K562 (cell line): ENCODE data around the gene CCND3. TPM values are rescaled to one million over a fixed set of nuclear protein-coding genes. Genes with fewer than 3 reads are reported as not detected.

Experiments used
- CSDE1 ChIP-seq, 2 experiments: fragments of 450-650 bp; IDR thresholded peaks; 2 replicates each; pipeline ENCODE4 v1.6.1; 2016; ENCODE audit warnings: mild to moderate bottlenecking in 1 of 2
- E2F8 ChIP-seq: fragments of 450-650 bp; IDR thresholded peaks from 2 replicates; pipeline ENCODE4 v1.7.1; 2018; ENCODE audit warnings: mild to moderate bottlenecking, low read depth; ENCODE audit not compliant: partially characterized antibody
- ELF1 ChIP-seq: fragments of 200-800 bp; sonication (Bioruptor generic); IDR thresholded peaks from 2 replicates; pipeline ENCODE4 v1.6.1; 2016; ENCODE audit warnings: missing genetic modification characterization, missing compliant biosample characterization
- EWSR1 ChIP-seq: fragments of 450-650 bp; IDR thresholded peaks from 2 replicates; pipeline ENCODE4 v1.6.1; 2018; ENCODE audit warnings: borderline replicate concordance, mild to moderate bottlenecking, low read depth, moderate library complexity; ENCODE audit not compliant: partially characterized antibody
- HNRNPLL ChIP-seq: fragments of 200-400 bp; formaldehyde crosslinking; IDR thresholded peaks from 2 replicates; pipeline ENCODE4 v1.6.1; 2017; ENCODE audit warnings: low read length, low read depth, mild to moderate bottlenecking; ENCODE audit not compliant: poor library complexity, severe bottlenecking
- ID3 ChIP-seq, 2 experiments: fragments of 250-450 bp in 1 of 2; fragments of 450-650 bp in 1 of 2; sonication (Bioruptor Pico) in 1 of 2; IDR thresholded peaks; 2 replicates each; pipeline versions ENCODE4 v1.6.1 to v1.8.0; 2016 to 2021; ENCODE audit warnings: mild to moderate bottlenecking in 2 of 2, moderate library complexity in 2 of 2, missing compliant biosample characterization in 1 of 2, missing genetic modification characterization in 1 of 2
- KLF6 ChIP-seq: fragments of 250-450 bp; sonication (Bioruptor Pico); IDR thresholded peaks from 2 replicates; pipeline ENCODE4 v1.4.0; 2020; ENCODE audit warnings: mild to moderate bottlenecking, moderate library complexity, borderline replicate concordance
- RBM39 ChIP-seq: fragments of 200-400 bp; formaldehyde crosslinking; optimal IDR thresholded peaks from 2 replicates; pipeline ENCODE3; 2018; ENCODE audit warnings: low read depth, low read length
- SAP30 ChIP-seq: fragments of 200-600 bp; sonication (generic); IDR thresholded peaks from 2 replicates; pipeline ENCODE4 v1.6.1; 2012; ENCODE audit warnings: borderline replicate concordance, low read depth, mild to moderate bottlenecking, moderate library complexity, low read length, control low read depth, inconsistent platforms; ENCODE audit not compliant: insufficient read depth, poor library complexity, severe bottlenecking
- UBTF ChIP-seq, 2 experiments: IDR thresholded peaks; 2 replicates each; pipeline ENCODE4 v1.6.1; 2012; ENCODE audit warnings: improper control_type of control experiment in 2 of 2, low read depth in 2 of 2, low read length in 2 of 2, borderline replicate concordance in 1 of 2
- ZNF146 ChIP-seq: IDR thresholded peaks from one replicate; pipeline ENCODE4 v1.6.1; 2018; ENCODE audit warnings: missing compliant biosample characterization; ENCODE audit not compliant: unreplicated experiment
- ZNF324 ChIP-seq: fragments of 250-450 bp; sonication (Bioruptor Pico); IDR thresholded peaks from 2 replicates; pipeline ENCODE4 v1.4.0; 2020; ENCODE audit warnings: mild to moderate bottlenecking
- ZNF551 ChIP-seq: fragments of 250-450 bp; sonication (Bioruptor Pico); IDR thresholded peaks from 2 replicates; pipeline ENCODE4 v1.5.0; 2021; ENCODE audit warnings: mild to moderate bottlenecking, moderate library complexity
- ZNF592 ChIP-seq: fragments of 450-650 bp; IDR thresholded peaks from 2 replicates; pipeline ENCODE4 v1.6.1; 2017; ENCODE audit warnings: antibody characterized with exemption, mild to moderate bottlenecking
- ZNF77 ChIP-seq: fragments of 250-450 bp; sonication (Bioruptor Pico); IDR thresholded peaks from 2 replicates; pipeline ENCODE4 v1.5.0; 2020
- polyA plus RNA-seq, 8 experiments: library from polyadenylated mRNA; depleted of rRNA in 4 of 8; stranded (reverse) in 5 of 8; unstranded in 3 of 8; fragments of >200 nt; fragmentation: Nextera tagmentation in 2 of 8; fragmentation: Illumina TruSeq in 1 of 8; extraction: Ambion mirVana in 2 of 8; extraction: Trizol in 1 of 8; gene quantifications; 2 replicates each; pipeline versions ENCODE4 v1.2.1 to v1.2.3, GENCODE V29; 2011 to 2014; ENCODE audit warnings: inconsistent platforms in 1 of 8, missing spikeins in 1 of 8
- total RNA-seq, 7 experiments: library from RNA; depleted of rRNA in 6 of 7; stranded (reverse); fragments of >200 nt in 6 of 7; fragmentation: Illumina TruSeq in 2 of 7; extraction: Trizol in 2 of 7; gene quantifications; 2 replicates each; pipeline versions ENCODE4 v1.2.1 to v1.2.3, GENCODE V29; 2011 to 2021; ENCODE audit warnings: low replicate concordance in 1 of 7

The CCND3 gene
- total and polyA plus RNA-seq, 9 of the 15 experiments (the other 6 are each of a cell fraction or from before 2014, with no cell fraction given): 21.5 to 204 (median 97.4) TPM

GRCh38 chr6:41920921-41921711 lies 20.5 kb downstream of the CCND3 start, which contains the start of the genes BYSL and MED20 (continued):
- TF ChIP-seq UBTF (IDR thresholded peaks at IDR 0.05; ENCODE audit: borderline replicate concordance in 1 of 2, low read depth in 2 of 2, low read length in 2 of 2) (peak in 1 of 2 experiments; percentile 62; a peak in 1 of 4 replicates), E2F8 (peak; percentile 96), SAP30 (peak; percentile 93), KLF6 (CRISPR knock-in tag) (peak; percentile 65; the same call in 1 of the 2 replicates), EWSR1 (no peak), ELF1 (tag) (peak; percentile 45; the same call in 1 of the 2 replicates), RBM39 (no peak), HNRNPLL (peak; percentile 75), ID3 (CRISPR knock-in tag; IDR thresholded peaks at IDR 0.05) (no peak), ID3 (tag; IDR thresholded peaks at IDR 0.05) (peak; percentile 35; the same call in 1 of the 2 replicates), ZNF551 (no peak), ZNF77 (CRISPR knock-in tag) (no peak), ZNF146 (CRISPR knock-in tag) (peak; percentile 1), CSDE1 (IDR thresholded peaks at IDR 0.05) (peak in 1 of 2 experiments; percentile 92; a peak in 2 of 4 replicates), ZNF324 (CRISPR knock-in tag) (no peak), ZNF592 (no peak)
